ENCODE measurements around the gene HAPSTR1.

- TF ChIP-seq CTCF (IDR thresholded peaks at IDR 0.05; ENCODE audit: poor library complexity) (no peak), EZH2 (IDR thresholded peaks at IDR 0.05; ENCODE audit: borderline replicate concordance) (no peak), EZH2phosphoT487 (IDR thresholded peaks at IDR 0.05; ENCODE audit: low read depth, severe bottlenecking, unreplicated experiment) (no peak)
Measured at GRCh38 chr16:9042964-9043680, 48.3 kb upstream of the HAPSTR1 start.
